HG03159 (cell line): ENCODE measurements around the gene DUSP8.

ENCODE experiments used
- ATAC-seq: cut with Tn5 transposase; IDR thresholded peaks from one replicate; pipeline ENCODE4 v1.9.1; 2021; ENCODE audit warnings: mild to moderate bottlenecking, moderate library complexity; ENCODE audit not compliant: unreplicated experiment

Gene DUSP8

DNA sequence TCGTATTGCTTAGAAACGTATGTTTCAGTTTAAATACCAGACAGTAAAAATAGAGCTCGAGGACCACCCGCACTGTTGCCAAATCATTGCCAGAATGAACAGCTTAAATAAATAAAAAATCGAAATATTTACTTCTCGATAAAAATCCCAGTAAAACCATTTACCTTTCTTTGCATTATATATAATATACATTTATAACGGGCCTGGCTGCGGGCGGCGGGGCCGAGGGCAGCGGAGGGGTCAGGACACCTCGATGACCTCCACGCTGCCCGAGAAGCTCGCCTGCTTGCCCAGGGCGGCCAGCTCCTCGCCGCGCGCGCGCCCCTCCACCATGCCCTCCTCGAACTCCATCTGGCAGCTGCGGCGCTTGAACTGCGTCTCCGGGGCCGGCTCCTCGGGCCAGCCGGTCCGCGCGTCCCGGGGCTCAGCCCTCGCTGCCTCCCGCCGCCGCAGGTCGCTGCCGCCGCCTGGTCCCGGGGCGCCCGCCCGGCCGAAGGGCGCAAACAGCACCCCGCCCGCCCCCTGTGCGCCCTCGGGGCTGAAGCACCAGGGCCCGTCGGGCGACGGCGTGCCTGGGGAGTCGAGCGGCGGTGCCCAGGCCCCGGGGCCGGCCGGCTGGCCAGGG, 15.7 kb downstream of the DUSP8 start:
- no peak for ATAC-seq

DNA sequence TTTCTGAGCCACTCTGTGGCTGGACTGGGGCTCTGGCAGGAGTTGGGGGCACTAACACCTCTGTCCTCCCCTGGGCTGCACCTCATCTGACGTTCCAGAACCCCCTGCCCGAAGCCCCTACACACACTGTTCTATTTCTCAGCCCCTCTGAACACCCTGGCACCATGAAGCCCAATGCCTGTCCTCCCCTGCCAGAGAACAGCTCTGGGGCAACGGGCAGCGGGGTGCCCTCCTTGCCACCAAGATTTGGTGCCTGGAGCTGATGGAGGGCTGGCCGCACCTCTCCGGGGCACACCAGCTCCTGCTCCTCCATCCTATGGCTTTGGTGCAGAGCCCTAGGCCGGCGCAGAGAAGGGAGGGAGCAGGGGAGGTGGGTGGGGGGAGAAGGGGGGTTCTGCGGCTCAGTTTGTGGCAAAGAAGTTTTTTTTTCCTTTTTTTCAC, 16.3 kb downstream of the DUSP8 start:
- ATAC-seq, result no peak

DNA sequence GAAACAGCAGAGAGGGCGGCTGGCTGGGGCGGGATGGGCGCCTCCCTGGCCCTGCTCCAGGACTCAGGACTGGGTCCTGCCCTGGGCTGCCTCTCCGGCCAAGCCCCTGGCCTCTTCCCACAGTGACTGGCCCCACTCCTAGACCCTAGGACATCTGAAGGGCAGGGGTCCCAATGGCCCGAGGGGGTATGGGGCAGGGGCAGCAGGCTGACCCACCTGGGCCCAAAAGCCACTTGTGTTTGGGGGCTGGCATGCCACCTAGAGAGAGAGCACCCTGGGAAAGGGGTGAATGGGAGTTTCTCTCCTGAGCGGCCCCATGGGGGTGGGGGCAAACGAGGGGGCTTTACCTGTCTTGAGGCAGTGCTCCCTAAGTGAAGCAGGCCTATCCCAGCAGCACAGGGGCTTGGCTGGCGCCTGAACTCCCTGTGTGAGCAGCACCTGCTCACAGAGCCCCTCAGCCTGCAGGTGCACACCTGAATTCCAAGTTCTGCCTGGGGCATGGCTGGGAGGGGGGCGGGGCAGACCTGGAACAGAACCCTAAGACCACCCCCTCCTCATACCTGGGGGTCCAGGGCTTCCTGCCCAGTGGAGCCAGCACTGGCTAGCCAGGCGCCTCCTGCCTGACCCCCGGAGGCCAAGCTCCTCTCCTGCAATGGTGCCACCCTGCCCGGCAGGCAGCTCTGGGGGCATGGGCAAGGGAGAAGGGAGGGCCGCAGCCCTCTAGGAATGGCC, 16.9 kb downstream of the DUSP8 start:
- no peak for ATAC-seq

DNA sequence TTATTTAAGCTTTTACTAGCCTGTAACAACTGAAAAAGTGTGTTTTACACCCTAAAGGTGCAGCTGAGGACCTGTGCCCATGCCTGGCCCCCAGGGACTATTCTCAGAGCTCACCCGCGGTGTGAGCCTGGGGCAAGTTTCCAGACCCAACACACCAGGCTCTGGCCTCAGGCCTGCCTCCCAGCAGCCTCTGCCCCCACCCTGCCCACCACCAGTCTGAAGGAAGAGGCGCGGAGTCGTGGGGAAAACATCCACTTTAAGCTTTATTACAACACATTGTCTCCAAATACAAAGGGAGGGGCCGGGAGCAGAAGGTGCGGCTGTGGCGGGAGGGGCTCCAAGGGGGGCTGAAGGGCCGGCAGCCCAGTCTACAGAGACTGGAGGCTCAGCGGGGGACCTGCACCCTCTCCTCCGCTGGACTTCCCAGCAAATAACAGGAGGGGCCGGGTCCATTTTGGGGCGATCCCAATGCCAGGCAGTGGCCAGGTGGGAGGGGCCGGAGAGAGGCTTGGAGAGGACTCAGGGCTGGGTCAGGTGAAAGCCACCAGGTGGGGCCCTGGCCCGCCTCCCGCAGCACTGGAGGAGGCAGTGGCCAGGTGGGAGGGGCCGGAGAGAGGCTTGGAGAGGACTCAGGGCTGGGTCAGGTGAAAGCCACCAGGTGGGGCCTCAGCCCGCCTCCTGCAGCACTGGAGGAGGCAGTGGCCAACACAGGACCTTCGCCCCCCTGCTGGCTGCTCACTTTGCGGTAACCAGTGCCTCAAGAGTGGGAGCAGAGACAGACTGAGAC, 18.1 kb downstream of the DUSP8 start:
- no peak for ATAC-seq

DNA sequence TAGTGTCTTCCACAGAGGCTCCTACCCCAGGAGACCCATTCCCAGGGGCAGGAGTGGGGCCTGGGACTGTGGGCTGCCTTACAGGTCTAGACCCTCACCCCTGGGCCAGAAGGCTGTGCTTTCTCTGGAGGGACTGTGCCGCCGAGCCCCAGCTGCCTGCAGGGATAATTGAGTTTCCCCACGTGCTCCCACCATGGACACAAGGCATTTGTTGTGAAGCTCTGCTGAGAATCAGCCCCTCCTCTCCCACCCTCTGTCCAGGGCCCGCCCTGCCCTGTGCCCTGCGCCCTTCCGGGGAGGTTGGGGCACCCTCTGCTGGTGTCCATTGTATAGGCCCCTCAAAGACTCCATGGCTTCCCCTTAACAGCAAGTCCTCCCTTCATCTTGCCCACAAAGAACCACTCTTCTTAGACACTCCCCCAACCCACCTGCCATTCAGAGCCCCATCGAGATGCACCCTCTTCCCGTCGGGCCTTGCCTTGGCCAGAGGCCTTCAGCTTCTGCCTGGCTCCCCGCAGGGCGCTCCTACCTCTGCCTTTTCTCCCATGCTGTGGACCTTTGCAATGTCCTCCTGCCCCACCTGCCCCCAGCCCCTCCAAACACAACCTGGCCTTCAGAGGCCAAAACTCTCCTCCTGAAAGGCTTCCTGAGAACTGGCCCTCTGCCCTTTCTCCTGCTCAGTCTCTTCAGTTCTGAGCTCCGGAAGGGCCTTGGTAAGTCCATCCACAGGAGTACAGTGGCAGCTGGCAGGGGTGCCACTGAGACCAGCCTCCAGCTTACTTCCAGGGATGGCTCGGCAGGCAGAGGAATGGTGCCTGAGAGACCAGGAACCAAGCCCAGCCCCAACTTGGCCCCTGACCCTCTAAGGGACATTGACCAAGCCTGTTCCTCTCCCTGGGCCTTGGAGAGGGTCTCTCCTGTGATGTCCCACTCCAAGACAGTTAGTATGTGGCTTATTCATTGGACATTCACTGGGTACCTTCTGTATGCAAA, 22.4 kb downstream of the DUSP8 start:
- ATAC-seq, result no peak

DNA sequence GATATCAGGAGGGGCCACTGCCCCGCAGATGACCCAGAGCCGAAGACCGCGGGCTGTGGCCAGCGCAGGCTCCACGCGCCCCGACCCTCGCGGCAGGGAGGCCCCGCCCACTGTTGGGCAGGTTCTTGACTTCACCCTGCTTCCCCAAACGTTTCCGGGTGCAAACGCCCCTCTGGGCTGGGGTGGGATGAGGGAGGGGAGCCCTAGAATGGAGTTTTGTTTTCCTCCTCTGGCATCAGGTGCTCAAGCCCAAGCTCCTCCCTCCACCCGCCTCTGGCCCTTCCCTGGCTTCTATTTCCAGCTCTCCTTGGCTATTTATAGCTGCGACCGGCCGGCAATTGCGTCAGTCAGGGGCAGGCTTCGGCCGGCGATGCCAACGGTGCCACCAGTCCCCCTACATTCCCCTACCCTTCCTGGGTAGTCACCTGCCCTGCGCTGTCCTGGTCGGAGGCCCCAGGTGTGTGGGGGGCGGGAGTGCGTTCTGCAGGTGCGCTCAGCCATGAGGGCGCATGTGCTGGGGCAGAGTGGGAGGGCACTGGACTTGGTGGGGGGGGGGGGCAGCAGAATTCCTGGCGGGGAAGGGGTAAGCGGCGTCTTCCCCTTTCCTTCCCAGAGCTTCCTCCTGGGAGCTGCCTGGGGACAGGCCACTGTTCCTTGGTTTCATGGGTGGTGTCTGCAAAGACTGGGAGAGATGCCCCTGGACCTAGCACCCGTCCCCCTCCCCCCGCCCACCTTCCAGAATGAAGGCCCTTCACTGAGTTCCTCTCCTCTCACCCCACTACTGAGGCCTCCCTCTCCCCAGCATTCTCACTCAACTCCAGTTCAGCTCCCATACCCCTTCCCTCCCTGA, 23.6 kb downstream of the DUSP8 start:
- ATAC-seq, result no peak

DNA sequence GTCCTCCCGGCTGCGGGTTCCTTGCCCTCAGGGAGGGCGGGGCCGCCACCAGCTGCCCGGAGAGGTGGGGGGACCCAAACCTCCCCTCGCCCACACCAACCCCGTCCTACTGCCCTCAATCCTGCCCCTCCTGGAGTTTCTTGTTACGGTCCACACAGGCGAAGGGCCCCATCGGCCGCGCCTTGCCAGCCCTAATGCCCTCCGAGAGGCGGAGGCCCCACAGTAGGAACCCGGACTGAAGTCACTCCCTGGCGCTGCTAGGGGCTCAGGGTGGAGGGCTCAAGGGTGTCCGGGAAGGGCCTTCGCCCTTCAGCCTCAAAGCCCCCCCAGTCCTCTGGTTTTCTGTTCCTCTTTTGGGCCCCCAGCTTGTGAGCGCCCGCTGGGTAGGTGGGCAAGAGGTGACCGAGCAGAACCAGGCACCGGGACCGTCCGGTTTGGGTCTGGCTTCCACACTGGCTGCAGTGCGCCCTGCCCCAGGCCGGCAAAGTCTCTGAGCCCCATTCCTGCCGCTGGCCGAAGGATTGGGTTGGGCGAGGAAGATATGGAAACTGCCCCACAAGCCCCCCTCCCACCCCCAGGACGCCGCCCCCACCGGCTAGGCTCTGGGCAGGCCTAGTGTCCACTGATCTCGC, 24.5 kb downstream of the DUSP8 start:
- no peak for ATAC-seq

DNA sequence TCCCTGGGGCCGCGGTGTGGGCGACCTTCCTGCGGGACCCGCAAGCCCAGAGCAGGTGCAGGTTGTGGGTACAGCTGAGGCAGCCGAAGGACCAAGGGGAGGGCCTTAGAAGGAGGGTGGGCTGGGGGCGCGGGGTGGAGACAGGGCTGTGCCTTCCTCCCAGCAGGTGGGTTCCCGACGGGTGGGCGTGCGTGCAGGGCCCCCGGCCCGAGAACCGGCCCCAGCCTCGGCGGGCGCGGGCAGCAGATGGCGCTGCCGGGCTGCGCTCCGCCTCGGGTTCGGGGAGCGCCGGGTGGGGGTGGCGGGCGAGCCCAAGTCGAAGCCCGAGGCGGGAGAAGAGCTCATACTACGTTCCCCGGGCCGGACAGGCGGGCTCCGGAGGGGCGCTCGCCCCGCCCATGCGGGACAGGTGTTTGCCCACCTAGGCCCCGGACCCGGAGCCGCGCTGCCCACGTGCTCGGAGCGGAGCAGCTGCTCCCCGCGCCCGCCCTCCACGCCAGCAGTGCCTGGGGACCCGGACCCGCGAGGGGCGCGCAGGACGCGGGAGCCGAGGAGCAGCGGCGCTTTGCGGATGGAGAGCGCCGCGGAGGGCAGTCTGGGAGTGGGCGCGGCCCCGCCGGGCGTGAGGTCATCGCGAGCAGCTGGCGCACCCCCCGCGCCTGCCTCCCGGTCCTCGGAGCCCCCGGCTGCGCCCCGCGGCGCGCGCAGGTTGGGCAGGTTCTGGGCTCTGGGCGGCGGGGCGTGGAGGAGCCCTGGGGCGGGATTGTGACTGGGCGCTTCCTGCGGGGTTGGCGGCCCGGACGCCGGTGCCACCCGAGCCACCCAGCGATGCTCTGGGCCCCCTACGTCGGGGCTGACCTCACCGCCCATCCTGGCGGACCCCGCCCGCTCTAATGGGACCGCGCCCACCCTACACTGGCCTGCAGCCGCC, 25.3 kb downstream of the DUSP8 start:
- no peak for ATAC-seq

DNA sequence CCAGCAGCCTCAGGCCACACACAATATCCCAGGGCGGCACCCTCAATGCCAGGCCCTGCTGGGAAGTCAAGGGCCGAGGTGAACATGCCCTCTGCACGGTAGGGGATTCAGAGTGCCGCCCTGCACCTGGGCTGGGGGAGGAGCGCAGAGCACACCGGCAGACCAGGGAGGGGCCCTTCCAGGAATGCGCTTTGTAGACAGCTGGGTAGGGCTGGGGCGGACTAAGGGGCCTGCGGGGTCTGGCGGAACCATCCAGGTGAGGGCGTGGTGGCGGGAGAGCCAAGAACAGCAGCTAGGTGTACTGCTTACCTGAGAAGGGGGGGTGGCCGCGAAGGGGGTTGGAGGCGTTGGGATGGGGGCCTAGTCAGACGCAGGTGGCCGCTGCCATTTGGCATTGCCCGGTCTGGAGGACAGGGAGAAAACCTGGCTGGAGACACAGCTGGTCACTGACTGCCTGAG, 26.0 kb downstream of the DUSP8 start:
- ATAC-seq, result no peak

DNA sequence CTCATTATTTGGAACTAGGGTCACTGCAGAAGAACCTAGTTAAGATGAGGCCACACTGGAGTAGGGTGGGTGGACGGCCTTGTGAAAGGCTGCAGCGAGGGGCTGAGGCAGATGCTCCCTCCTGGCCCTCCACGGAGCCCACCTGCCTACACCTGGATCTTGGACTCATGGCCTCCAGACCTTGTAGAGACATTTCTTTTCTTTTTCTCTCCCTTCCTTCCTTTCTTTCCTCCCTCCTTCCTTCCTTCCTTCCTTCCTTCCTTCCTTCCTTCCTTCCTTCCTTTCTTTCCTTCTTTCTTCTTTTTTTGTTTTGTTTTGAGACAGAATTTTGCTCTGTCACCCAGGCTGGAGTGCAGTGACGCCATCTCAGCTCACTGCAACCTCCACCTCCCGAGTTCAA, 26.6 kb downstream of the DUSP8 start:
- ATAC-seq, result no peak

DNA sequence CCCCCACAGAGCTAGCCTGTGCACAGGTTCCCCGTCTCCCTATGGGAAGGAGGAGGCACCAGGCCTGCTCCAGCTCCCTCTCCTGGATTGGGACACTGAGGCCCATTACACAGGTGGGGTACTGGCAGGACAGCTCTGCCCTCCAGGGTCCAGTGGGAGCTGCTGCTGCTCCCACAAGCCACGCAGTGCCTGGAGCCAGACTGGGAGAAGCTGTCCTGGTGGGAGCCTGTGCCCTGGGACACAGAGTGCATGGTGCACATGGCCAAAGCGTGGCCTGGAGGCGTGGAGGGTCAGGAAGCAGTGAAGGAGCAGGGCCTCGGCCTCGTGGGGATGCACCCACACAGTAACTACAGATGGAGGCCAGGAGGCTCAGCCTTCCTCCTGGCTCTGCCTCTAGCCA, 27.5 kb downstream of the DUSP8 start:
- no peak for ATAC-seq

DNA sequence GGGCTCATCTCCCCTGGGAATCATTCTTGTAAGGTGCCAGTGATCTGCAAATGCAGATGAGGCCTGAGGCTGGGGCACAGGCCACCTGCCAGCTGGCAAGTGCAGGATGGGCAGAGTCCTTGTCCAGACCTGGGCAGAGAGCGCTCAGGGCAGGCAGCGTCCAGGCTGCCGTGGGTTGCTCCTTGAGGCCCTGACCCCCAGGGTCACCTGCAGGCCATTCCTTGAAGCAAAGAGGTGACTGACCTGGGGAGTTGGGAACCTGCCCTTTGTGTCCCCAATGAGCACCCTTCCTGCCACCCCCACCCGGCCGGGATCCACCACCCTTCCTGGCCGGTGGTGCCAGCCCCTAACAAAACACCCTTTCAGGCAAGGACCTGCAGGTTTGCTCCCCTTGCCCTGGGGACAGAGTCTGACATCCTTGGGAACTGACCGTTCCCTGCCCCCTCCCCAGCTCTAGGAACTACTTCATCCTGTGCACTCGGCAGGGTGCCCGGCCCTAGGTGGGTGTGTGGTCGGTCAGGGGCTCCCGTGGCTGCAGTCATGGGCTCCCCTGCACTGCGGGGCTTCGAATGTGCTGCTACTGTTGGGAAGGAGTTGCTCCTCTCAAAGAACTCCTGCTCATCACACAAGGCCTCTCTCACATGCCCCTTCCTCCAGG, 28.3 kb downstream of the DUSP8 start:
- ATAC-seq, result no peak

DNA sequence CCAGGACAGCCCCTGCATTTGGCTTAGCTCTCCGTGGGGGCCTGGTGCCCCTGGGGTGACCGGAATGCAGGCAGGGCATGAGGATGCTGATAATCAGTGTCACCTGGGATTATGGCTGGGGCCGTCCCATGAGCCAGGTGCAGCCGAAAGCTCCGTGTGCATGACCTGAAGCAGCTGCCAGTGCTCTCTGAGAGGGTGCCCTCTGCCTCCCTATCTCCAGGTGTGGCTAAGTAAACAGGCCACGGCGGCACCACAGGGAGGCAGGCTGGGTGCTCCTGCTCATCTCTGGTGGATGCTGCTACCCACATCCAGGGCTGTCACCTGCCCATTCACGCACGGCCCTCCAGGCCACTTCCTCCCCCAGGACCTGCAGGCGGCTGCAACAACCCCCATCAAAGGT, 29.8 kb downstream of the DUSP8 start:
- no peak for ATAC-seq

DNA sequence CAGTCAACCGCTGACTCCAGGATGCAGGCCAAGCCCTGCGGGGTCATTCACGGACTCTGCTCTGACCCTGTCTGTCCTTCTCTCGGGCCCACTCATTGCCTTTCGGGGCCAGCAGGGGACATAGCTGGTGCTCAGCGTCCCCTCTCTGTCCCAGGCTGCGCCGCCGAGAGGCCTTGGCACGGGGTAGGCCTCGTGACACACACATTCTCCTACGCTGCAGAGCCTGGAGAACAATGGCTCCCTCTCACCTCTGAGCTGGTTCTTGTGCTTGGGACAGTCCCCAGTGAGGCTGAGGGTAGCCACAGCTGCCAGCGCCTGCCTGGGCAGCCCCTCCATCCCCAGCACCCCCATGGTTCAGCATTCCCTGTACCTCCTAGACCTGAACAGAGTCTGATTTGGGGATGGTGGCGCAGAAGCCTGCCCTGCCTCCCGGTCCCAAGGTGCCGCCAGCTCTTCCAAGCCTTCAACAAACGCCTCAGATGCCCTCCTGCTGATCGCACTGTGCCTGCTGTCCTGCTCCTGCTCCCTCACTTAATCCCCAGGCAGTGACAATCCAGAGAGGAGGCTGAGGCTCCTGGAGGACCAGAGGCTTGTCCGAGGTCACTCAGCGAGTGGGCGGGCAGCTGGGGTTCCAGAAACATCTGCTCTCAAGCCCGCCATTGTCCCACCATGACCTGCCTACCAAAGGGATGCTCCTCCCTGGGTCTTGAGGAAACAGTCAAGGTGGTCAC, 30.4 kb downstream of the DUSP8 start:
- no peak for ATAC-seq

DNA sequence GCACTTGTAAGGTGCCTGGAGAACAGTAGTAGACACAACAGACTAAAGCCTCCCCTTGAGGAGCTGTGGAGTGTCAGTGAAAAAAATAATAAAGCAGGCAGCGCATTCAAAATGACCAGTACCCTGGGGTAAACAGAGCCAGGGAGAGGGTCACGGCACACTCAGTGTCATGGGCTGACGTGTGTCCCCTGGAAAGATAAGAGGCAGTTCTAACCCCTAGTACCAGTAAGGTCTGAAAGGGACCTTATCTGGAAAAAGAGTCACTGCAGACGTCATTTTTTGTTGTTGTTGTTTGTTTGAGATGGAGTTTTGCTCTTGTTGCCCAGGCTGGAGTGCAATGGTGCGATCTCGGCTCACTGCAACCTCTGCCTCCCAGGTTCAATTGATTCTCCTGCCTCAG, 32.0 kb downstream of the DUSP8 start:
- no peak for ATAC-seq

DNA sequence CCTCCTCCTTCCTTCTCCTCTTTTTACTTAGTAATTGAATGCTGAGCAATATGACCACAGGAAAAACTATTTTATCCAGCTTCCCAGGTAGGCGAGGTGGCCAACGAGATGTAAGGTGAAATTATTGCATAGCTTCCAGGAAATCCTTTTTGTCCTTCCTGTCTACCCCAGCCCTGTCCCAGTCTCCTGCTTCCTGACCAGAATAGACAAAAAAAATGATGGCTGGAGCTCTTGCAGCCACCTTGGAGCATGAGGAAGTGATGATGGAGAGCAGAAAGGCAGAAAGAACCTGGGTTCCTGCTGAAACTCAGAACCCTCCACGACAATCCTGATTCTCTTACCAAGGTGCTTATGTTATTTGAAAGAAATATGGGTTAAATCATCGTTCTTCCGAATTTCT, 33.9 kb downstream of the DUSP8 start:
- ATAC-seq, result no peak
